ENCODE measurements around the gene NR2C2.

GRCh38 chr3:14907043-14907966, 40.1 kb upstream of the NR2C2 start:
- TF ChIP-seq PPARA (CRISPR knock-in tag; IDR thresholded peaks at IDR 0.05; ENCODE audit: borderline replicate concordance), result no peak
- no peak for TF ChIP-seq ZNF8 (CRISPR knock-in tag; IDR thresholded peaks at IDR 0.05)
- TF ChIP-seq PATZ1 (CRISPR knock-in tag; IDR thresholded peaks at IDR 0.05; ENCODE audit: borderline replicate concordance), result no peak
- no peak for TF ChIP-seq ARNTL (CRISPR knock-in tag; IDR thresholded peaks at IDR 0.05; ENCODE audit: borderline replicate concordance, low read depth)
